Vagina (tissue), 2 donors: ENCODE measurements around the gene RBM15B.

Experiments
- CTCF ChIP-seq, 3 experiments: fragments of 450-650 bp in 2 of 3; fragments of 200-600 bp in 1 of 3; sonication (generic) in 1 of 3; IDR thresholded peaks; one replicate each; pipeline ENCODE4 v1.5.1; 2017 to 2019; ENCODE audit warnings: antibody characterized with exemption in 3 of 3, mild to moderate bottlenecking in 2 of 3, moderate library complexity in 2 of 3
- POLR2A ChIP-seq, 2 donors: fragments of 450-650 bp; IDR thresholded peaks; one replicate each; pipeline ENCODE4 v1.6.1; 2017; ENCODE audit warnings: antibody characterized with exemption in 2 of 2, mild to moderate bottlenecking in 2 of 2, moderate library complexity in 2 of 2

DNA sequence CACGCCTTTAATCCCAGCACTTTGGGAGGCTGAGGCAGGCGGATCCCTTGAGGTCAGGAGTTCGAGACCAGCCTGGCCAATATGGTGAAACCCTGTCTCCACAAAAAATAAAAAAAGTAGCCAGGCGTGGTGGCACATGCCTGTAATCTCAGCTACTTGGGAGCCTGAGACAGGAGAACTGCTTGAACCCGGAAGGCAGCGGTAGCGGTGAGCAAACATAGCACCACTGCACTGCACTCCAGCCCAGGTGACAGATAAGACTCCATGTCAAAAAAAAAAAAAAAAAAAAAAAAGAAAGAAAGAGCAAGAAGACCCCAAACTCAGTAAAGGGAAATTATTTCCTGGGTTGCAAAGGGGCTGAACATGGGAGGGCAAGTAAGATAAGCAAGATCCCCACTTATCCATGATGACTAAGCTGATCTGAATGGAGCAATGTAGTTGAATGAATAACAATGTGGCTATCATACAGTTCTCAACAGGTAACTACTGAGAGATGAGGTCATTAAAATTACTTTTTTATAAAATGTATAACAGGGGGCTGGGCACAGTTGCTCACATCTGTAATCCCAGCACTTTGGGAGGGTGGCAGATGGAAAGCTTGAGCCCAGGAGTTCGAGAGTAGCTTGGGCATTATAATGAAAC lies 46.0 kb downstream of the RBM15B start:
- TF ChIP-seq POLR2A (IDR thresholded peaks at IDR 0.05) (no peak), CTCF (IDR thresholded peaks at IDR 0.05) (no peak)
